Loucy (cell line): ENCODE results near the gene HOXA1.

Experiments
- H2AFZ ChIP-seq: fragments of 200-600 bp; sonication (generic); 2 replicates; pipeline ENCODE4 v1.6.0; 2016; ENCODE audit warnings: antibody characterized with exemption, mild to moderate bottlenecking, low read length, moderate library complexity
- H3F3A ChIP-seq: fragments of 200-600 bp; 2 replicates; pipeline ENCODE4 v1.6.0; 2016; ENCODE audit warnings: antibody characterized with exemption, low read depth, mild to moderate bottlenecking
- H3K27me3 ChIP-seq: fragments of 200-600 bp; sonication (generic); 2 replicates; pipeline ENCODE4 v1.6.1; 2014; ENCODE audit warnings: low read length, mild to moderate bottlenecking; ENCODE audit not compliant: insufficient read depth, poor library complexity, severe bottlenecking
- H3K36me3 ChIP-seq: fragments of 200-600 bp; sonication (generic); 2 replicates; pipeline ENCODE4 v1.6.1; 2016; ENCODE audit warnings: low read length; ENCODE audit not compliant: insufficient read depth
- H3K4me1 ChIP-seq: fragments of 200-600 bp; sonication (generic); 2 replicates; pipeline ENCODE4 v1.5.1; 2014; ENCODE audit warnings: low read length, mild to moderate bottlenecking; ENCODE audit not compliant: insufficient read depth, poor library complexity, severe bottlenecking
- H3K4me2 ChIP-seq: fragments of 200-600 bp; sonication (generic); 2 replicates; pipeline ENCODE4 v1.6.0; 2014; ENCODE audit warnings: antibody characterized with exemption, low read length, low read depth, mild to moderate bottlenecking; ENCODE audit not compliant: poor library complexity, severe bottlenecking
- H3K4me3 ChIP-seq: fragments of 200-600 bp; sonication (generic); 2 replicates; pipeline ENCODE4 v1.5.1; 2014; ENCODE audit warnings: low read length, mild to moderate bottlenecking, mixed read lengths; ENCODE audit not compliant: poor library complexity, severe bottlenecking
- H3K79me2 ChIP-seq: fragments of 200-600 bp; sonication (generic); 2 replicates; pipeline ENCODE4 v1.6.1; 2014; ENCODE audit warnings: low read length; ENCODE audit not compliant: insufficient read depth
- H3K9ac ChIP-seq: fragments of 200-600 bp; sonication (generic); 2 replicates; pipeline ENCODE4 v1.6.0; 2014; ENCODE audit warnings: mild to moderate bottlenecking, low read depth, low read length, moderate library complexity; ENCODE audit not compliant: poor library complexity, severe bottlenecking
- H3K9me2 ChIP-seq: fragments of 200-600 bp; sonication (generic); replicated peaks from 2 replicates; pipeline ENCODE4 v1.6.1; 2016; ENCODE audit warnings: low read depth, low read length, mixed read lengths
- H3K9me3 ChIP-seq: fragments of 200-600 bp; sonication (generic); 2 replicates; pipeline ENCODE4 v1.6.1; 2014; ENCODE audit warnings: mild to moderate bottlenecking, antibody characterized with exemption, low read length, low read depth; ENCODE audit not compliant: insufficient read depth
- H4K20me1 ChIP-seq: fragments of 200-600 bp; sonication (generic); 2 replicates; pipeline ENCODE4 v1.6.0; 2014; ENCODE audit warnings: antibody characterized with exemption, low read length, mild to moderate bottlenecking; ENCODE audit not compliant: insufficient read depth, poor library complexity, severe bottlenecking
- CTCF ChIP-seq: fragments of 200-600 bp; sonication (generic); conservative IDR thresholded peaks from 2 replicates; pipeline ENCODE4 v1.5.1; 2014; ENCODE audit warnings: mild to moderate bottlenecking, antibody characterized with exemption, low read length
- EZH2phosphoT487 ChIP-seq: fragments of 200-600 bp; IDR thresholded peaks from 2 replicates; pipeline ENCODE4 v1.6.1; 2018; ENCODE audit warnings: antibody characterized with exemption, mild to moderate bottlenecking, moderate library complexity, borderline replicate concordance

The HOXA1 gene

DNA sequence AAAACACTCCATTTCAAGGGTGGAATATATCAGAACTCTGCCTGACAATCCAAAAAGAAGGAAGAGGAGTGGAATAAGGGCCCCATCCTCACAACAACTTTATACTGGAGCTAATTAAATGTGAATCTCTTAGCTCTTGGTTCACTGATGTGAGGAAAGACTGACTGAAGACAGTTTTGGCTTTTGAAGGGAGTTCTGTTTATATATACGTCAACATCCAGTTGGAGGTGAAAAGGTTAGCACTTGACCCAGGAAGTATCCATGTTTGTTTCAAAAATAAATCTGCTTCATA is 3.0 kb downstream of the HOXA1 start:
- Histone ChIP-seq H3K9ac (no peak overlapping the region), H3K27me3 (no peaks in the 10 kb centered on the region), H2AFZ (no peak overlapping the region), H3K36me3 (no peaks in the 10 kb centered on the region), H3K4me3 (peak overlapping the region; percentile 54), H3K4me2 (peak overlapping the region; percentile 89), H3K79me2 (peaks cover 37% of the 10 kb centered on the region), H3K4me1 (peaks cover 48% of the 10 kb centered on the region), H4K20me1 (peaks cover 10% of the 10 kb centered on the region), H3K9me2 (no peaks in the 10 kb centered on the region), H3F3A (no peaks in the 10 kb centered on the region), H3K9me3 (no peaks in the 10 kb centered on the region)
- TF ChIP-seq CTCF (no peak), EZH2phosphoT487 (no peak)

DNA sequence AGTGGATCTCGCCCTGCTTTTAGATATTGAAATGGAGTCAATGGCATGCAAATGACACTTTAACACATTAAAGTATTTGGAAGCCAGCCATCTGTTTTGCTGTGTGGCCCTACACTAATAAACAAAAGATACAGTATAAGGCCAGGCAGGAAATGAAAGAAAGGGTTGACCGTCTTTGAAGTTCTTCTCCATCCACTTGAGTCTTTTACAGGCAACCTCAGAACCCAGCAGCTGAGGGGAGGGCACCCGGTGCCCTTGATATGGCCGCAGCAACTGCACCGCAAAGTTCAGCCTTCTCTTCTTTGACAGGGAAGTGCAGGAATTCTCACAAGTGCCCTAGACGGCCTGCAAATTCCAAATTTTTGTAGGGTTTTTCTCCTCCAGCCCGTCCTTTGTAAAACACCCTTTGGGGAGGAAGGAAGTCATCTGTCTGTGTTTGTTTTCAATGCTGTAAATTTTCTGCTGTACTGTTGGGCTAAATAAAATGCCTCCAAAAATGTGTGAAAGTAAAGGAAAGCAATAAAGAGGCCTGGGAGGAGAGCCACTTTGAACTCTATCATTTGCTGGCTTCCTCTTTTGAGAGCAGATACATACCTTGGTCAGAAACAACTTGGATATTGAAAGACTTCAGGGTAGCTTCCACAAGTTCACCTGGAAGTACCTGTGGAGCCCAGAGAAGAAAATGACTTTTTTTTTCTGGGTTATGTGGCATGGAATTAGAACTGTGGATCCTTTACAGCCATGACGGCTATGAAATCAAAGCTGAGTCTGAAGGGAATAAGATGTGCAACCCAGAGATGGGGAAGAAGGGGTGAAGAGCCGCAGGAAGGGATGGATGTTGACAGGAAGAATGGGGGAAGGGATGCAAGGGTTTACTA is 3.6 kb downstream of the HOXA1 start:
- Histone ChIP-seq H3K4me3 (peak overlapping the region; percentile 54), H3F3A (no peaks in the 10 kb centered on the region), H3K9me3 (no peaks in the 10 kb centered on the region), H3K36me3 (no peaks in the 10 kb centered on the region), H3K4me1 (peaks cover 44% of the 10 kb centered on the region), H4K20me1 (peaks cover 4% of the 10 kb centered on the region), H3K9me2 (no peaks in the 10 kb centered on the region), H3K27me3 (no peaks in the 10 kb centered on the region), H3K4me2 (peak overlapping the region; percentile 89), H3K79me2 (peaks cover 31% of the 10 kb centered on the region), H3K9ac (no peak overlapping the region), H2AFZ (peak overlapping the region; percentile 52; the same call in 1 of the 2 replicates)
- TF ChIP-seq EZH2phosphoT487 (no peak), CTCF (no peak)

DNA sequence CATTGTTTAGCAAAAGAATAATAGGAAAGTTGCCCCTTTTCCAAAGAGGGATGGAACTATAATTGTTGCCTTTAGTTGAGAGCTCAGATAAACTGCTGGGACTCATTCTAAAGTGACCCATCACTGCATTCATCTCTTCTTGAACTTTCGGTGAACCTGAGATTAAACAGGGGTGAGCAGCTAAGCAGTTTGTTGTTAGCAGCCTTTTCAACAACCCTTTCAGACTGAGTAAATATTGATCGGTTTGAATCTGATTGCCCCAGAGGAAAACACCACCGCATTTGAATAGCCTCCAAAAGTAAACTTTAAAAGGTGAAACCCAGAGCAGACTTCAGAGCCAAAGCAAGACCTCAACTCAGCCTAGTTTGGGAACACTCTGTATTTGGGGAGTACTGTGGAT is 4.7 kb downstream of the HOXA1 start:
- no peaks in the 10 kb centered on the region for H3K27me3 ChIP-seq
- no peak for TF ChIP-seq EZH2phosphoT487
- TF ChIP-seq CTCF = no peak
- H3K79me2 ChIP-seq = peaks cover 22% of the 10 kb centered on the region
- peaks cover 41% of the 10 kb centered on the region for H3K4me1 ChIP-seq
- H4K20me1 ChIP-seq = no peaks in the 10 kb centered on the region
- no peaks in the 10 kb centered on the region for H3K9me2 ChIP-seq
- no peak overlapping the region for H3K9ac ChIP-seq
- H3K36me3 ChIP-seq = no peaks in the 10 kb centered on the region
- no peak overlapping the region for H3K4me2 ChIP-seq
- no peaks in the 10 kb centered on the region for H3K9me3 ChIP-seq
- H3F3A ChIP-seq = no peaks in the 10 kb centered on the region
- no peak overlapping the region for H2AFZ ChIP-seq
- H3K4me3 ChIP-seq = no peak overlapping the region
